Measurements from ENCODE around the gene RHOA.

RHOA gene

DNA sequence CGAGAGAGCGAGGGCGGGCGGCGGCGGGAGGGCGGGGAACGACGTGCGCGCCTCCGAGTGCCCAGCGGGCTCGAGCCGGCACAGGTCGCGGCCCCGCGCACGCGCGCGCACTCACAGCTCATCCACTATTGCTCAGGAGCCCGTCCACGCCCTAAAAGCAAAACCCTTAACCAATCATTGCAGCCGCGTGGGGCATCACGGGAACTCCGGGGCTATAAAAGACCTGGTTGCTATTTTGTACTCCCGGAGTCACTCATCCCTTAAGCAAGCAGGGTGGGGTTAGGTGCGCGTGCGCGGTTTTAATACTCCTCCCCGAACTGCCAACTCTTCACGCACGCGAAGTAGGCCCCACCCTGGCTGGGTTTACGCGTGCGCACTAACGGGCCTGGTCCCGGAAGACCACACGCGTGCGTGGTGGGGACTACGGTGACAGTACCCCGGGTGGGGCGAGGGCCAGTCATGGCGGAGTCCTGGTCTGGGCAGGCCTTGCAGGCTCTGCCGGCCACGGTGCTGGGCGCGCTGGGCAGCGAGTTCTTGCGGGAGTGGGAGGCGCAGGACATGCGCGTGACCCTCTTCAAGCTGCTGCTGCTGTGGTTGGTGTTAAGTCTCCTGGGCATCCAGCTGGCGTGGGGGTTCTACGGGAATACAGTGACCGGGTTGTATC, at the start of gene RHOA, which contains the start of gene TCTA:
Gene RHOA (minus strand): TSS at position 9 of the 664 bp plus-strand sequence. CDS start 36,387 bp downstream, outside the sequence.
Gene TCTA (plus strand): TSS at position 456 of the 664 bp plus-strand sequence. CDS start 4 bp downstream, at position 460.
- DNase-seq (ENCODE audit: low read depth, low spot score) = peak; percentile 98

- DNase-seq (ENCODE audit: low read depth, low spot score) = no peak
Observed at GRCh38 chr3:49460956-49461355, 49.2 kb upstream of the RHOA start.

GRCh38 chr3:49460188-49460890, 48.6 kb upstream of the RHOA start:
- no peak for DNase-seq (ENCODE audit: low read depth, low spot score)

DNA sequence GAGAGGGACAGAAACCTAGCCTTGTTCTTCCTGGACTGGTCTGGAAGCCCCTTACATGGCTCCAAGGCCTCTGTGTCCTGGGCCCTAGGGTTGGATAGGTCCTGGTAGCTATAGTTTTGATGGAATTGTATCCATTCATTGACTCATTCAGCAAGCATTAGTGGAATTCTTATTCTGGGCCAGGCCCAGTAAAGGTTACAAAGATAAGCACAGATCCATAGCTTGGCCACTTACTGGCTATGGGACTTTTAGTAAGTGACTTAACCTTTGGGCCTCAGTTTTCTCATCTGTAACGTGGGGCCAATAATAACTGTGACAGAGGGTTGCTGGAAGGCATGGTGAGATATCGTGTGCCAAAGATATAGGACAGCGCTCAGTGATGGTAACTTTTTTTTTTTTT, 44.7 kb upstream of the RHOA start:
- no peak for DNase-seq (ENCODE audit: low read depth, low spot score)

- DNase-seq (ENCODE audit: low read depth, low spot score) = no peak
Observed at GRCh38 chr3:49454898-49455681, 43.3 kb upstream of the RHOA start.

DNA sequence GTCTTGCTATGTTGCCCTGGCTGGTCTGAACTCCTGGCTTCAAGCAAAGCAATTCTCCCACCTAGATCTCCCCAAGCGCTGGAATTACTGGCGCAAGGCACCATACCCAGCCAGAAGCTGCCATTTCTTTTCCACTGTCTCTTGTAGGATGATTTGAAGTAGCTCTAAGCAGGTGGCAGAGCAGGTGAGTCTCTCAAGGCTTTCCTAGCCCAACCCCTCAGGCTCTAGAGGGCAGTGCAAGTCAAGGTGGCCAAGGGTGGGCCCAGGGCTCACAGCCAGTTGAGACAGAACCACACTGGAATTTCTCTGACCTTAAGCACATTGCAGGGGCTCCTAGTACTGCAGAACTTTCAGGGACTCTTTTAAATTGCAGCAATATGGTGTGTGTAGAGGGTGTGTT, 42.7 kb upstream of the RHOA start:
- no peak for DNase-seq (ENCODE audit: low read depth, low spot score)

DNA sequence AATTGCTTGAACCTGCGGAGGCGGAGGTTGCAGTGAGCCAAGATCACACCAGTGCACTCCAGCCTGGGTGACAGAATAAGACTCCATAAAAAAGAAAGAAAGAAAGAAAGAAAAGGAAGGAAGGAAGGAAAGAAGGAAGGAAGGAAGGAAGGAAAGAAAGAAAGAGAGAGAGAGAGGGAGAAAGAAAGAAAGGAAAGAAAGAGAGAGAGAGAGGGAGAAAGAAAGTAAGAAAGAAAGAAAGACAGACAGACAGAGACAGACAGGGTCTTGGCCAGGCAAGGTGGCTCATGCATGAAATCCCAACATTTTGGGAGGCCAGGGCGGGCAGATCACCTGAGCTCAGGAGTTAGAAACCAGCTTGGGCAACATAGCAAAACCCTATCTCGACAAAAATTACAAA, 41.8 kb upstream of the RHOA start:
- DNase-seq (ENCODE audit: low read depth, low spot score) = no peak

- no peak for DNase-seq (ENCODE audit: low read depth, low spot score)
Observed at GRCh38 chr3:49445391-49445790, 33.6 kb upstream of the RHOA start.

- no peak for DNase-seq (ENCODE audit: low read depth, low spot score)
Observed at GRCh38 chr3:49434731-49435130, 23.0 kb upstream of the RHOA start.

- DNase-seq (ENCODE audit: low read depth, low spot score) = no peak
Observed at GRCh38 chr3:49428752-49429080, 16.9 kb upstream of the RHOA start.

- DNase-seq (ENCODE audit: low read depth, low spot score) = no peak
Observed at GRCh38 chr3:49427586-49427985, 15.8 kb upstream of the RHOA start.

- no peak for DNase-seq (ENCODE audit: low read depth, low spot score)
Observed at GRCh38 chr3:49424816-49425215, 13.0 kb upstream of the RHOA start.

DNA sequence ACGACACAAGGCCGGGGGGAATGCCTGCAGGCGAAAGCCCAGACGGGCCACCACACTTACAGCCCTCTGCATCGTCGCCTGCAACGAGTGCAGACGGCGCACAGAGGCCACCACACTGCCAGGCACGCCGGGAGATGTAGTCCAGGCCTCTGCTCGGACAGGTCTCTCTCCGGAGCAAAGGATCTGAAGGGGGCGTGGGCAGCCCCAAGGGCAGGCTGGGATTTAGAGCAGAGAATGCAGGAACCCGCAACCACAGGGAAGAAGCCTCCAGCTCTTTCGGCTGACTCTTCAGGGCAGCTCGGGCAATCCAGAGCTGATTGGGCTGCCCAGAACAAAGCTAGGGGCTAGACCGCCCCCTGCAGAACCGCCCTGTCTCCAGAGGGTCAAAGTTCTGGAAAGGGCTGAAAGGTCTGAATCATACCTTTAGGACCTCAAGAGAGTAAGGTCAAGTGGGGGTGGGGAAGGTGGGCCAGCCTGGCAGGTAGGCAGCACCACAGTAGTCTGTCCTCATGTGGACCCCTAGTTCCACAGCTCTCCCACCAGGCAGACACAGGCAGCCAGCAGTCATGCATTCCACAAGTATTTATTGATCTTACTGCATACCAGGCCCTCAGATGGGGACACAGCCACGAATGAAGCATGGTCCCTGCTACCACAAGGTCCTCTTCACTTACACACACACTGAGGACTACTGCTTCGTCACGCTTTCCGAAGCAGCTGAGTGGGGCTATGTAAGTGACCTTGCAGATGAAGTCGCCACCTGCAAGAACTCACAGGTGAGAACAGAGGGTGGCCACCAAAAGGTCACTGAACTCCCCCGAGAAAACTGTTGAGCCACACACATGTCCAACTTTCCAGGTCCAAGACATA, 10.8 kb upstream of the RHOA start, which contains the start of gene AMT:
Gene AMT (minus strand): TSS at position 95 of the 870 bp plus-strand sequence. CDS start 23 bp downstream, at position 72.
- DNase-seq (ENCODE audit: low read depth, low spot score) = no peak

DNA sequence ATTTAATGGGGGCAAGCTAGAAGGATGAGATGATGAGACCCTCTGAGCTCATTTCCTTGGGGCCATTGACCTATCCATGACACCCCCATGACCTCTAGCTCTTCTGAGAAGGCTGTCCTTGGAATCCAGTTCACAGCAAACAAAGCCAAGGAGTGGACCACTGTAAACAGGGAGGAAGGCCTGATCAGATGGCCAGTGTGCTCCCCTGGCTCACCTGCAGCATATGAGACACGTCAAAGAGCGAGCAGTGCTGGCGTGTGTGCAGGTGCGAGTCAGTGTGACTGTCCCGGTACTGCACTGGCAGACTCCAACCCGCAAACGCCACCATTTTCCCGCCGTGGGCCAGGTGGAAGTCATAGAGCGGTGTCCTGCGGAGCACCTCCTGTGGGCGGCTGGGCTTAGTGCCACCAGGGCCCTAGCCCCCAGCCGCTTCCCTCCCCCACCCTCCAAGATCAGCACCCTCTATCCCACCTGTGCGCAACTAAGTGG, 10.2 kb upstream of the RHOA start:
- no peak for DNase-seq (ENCODE audit: low read depth, low spot score)

GRCh38 chr3:49417516-49418120, 5.8 kb upstream of the RHOA start:
- no peak for DNase-seq (ENCODE audit: low read depth, low spot score)

- no peak for DNase-seq (ENCODE audit: low read depth, low spot score)
Observed at GRCh38 chr3:49416867-49417266, 5.1 kb upstream of the RHOA start.

DNA sequence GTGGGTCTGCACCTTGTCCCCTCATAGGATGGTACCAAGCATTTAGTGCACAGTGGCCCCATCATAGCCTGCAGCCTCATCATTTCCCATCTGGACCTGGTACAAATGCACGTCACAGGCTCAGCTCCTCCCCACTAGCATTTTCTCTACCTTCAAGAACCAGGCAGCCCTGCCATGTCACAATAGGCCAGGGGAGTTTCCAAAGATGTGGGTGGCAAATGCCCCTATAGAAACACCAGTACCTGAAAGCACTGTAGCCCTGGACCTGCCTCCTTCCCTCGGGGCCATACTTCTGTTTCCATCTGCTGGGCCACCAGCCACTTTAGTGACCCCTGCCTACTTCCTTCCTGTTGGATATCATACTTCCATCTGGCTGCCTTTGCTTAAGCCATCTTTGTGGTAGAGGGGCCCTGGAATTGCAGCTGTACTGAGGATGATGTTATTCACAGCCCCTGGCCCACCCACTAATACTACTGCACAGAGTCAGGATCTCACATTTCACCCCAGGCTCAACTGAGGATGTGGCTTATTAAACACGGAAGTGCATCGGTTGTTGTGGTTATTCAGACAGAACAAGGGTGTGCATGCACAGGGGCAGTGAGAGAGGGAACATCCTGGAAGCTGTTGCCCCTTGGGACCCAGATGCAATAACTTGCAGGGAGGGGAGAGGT, 4.3 kb upstream of the RHOA start:
- peak; percentile 42 for DNase-seq (ENCODE audit: low read depth, low spot score)

- DNase-seq (ENCODE audit: low read depth, low spot score) = no peak
Observed at GRCh38 chr3:49414753-49415152, 3.0 kb upstream of the RHOA start.

GRCh38 chr3:49413338-49413734, 1.6 kb upstream of the RHOA start:
- no peak for DNase-seq (ENCODE audit: low read depth, low spot score)

- DNase-seq (ENCODE audit: low read depth, low spot score) = no peak
Observed at GRCh38 chr3:49412632-49413337, 1.0 kb upstream of the RHOA start.
